IMR-90 (cell line): ENCODE data around the gene TMEM209. TPM values are rescaled to one million over a fixed set of nuclear protein-coding genes. Genes with fewer than 3 reads are reported as not detected.
A peak's percentile ranks its signal among the peaks of the same experiment; 100 is the strongest.
"Not testable (repeated sequence)": the region's sequence is repeated elsewhere in the genome, so short reads cannot be mapped to it uniquely, and the experiment has no call there.

Experiments used
- ATAC-seq: fragments of 200-7000 bp; cut with Tn5 transposase; 2 replicates; pipeline ENCODE4 v1.9.1; 2020; ENCODE audit warnings: low read depth, mild to moderate bottlenecking, moderate library complexity
- BruUV-seq: library from RNA; stranded (reverse); fragments of 400-500 nt; replicated peaks from 2 replicates; lab custom pipeline; 2021; lab: Mats Ljungman, UMichigan
- CTCF ChIA-PET: fragments of 300-600 bp; formaldehyde crosslinking; extraction: SDS; loops from one replicate; lab custom pipeline; 2021; ENCODE audit warnings: antibody characterized with exemption; lab: Yijun Ruan, JAX
- POLR2A ChIA-PET: fragments of 300-600 bp; sonication (Branson Sonifier 250); formaldehyde crosslinking; loops from one replicate; lab custom pipeline; 2022; ENCODE audit warnings: antibody characterized with exemption; ENCODE audit not compliant: unreplicated experiment; lab: Charles Lee
- DNase-seq: peaks from one replicate; pipeline ENCODE4 v3.0.0; 2013
- H2AFZ ChIP-seq: replicated peaks from 2 replicates; pipeline ENCODE3; 2013; ENCODE audit warnings: low read length, mild to moderate bottlenecking; ENCODE audit not compliant: poor library complexity
- H2AK5ac ChIP-seq: 2 replicates; pipeline ENCODE4 v1.6.1; 2013; ENCODE audit warnings: low read depth, low read length, inconsistent platforms
- H2AK9ac ChIP-seq: replicated peaks from 2 replicates; pipeline ENCODE3; 2013; ENCODE audit warnings: mild to moderate bottlenecking, low read depth, low read length, moderate library complexity; ENCODE audit not compliant: poor library complexity
- H2BK120ac ChIP-seq: 2 replicates; pipeline ENCODE4 v1.6.1; 2013; ENCODE audit warnings: low read depth, low read length, inconsistent platforms
- H2BK15ac ChIP-seq: 3 replicates; pipeline ENCODE4 v1.6.1; 2013; ENCODE audit warnings: low read depth, low read length, inconsistent platforms
- H2BK20ac ChIP-seq: 2 replicates; pipeline ENCODE4 v1.6.1; 2013; ENCODE audit warnings: low read depth, mild to moderate bottlenecking, inconsistent platforms, low read length, moderate library complexity
- H2BK5ac ChIP-seq: 2 replicates; pipeline ENCODE4 v1.6.1; 2013; ENCODE audit warnings: mild to moderate bottlenecking, low read depth, low read length, inconsistent platforms; ENCODE audit not compliant: poor library complexity, severe bottlenecking
- H3K14ac ChIP-seq: replicated peaks from 2 replicates; pipeline ENCODE4 v1.6.1; 2013; ENCODE audit warnings: low read depth, low read length, inconsistent platforms
- H3K18ac ChIP-seq: 2 replicates; pipeline ENCODE4 v1.6.1; 2013; ENCODE audit warnings: low read depth, low read length, control low read depth
- H3K23ac ChIP-seq: 2 replicates; pipeline ENCODE4 v1.6.1; 2013; ENCODE audit warnings: low read depth, low read length, inconsistent platforms
- H3K27ac ChIP-seq: 2 replicates; pipeline ENCODE4 v1.5.1; 2013; ENCODE audit warnings: mild to moderate bottlenecking, control low read depth, low read length; ENCODE audit not compliant: insufficient read depth
- H3K27me3 ChIP-seq: 2 replicates; pipeline ENCODE4 v1.6.1; 2013; ENCODE audit warnings: low read length; ENCODE audit not compliant: control insufficient read depth, insufficient read depth
- H3K36me3 ChIP-seq: 2 replicates; pipeline ENCODE4 v1.6.1; 2013; ENCODE audit warnings: low read length, mixed read lengths; ENCODE audit not compliant: control insufficient read depth, insufficient read depth
- H3K4ac ChIP-seq: 2 replicates; pipeline ENCODE4 v1.6.1; 2013; ENCODE audit warnings: low read depth, low read length, inconsistent platforms
- H3K4me1 ChIP-seq: 2 replicates; pipeline ENCODE4 v1.6.1; 2013; ENCODE audit warnings: low read length, mixed read lengths; ENCODE audit not compliant: control insufficient read depth, insufficient read depth
- H3K4me2 ChIP-seq: 2 replicates; pipeline ENCODE4 v1.6.1; 2013; ENCODE audit warnings: low read depth, mild to moderate bottlenecking, control low read depth, low read length, moderate library complexity
- H3K4me3 ChIP-seq: 2 replicates; pipeline ENCODE4 v1.5.1; 2013; ENCODE audit warnings: low read depth, mild to moderate bottlenecking, control low read depth, low read length, moderate library complexity; ENCODE audit not compliant: insufficient read depth
- H3K56ac ChIP-seq: 2 replicates; pipeline ENCODE4 v1.6.1; 2013; ENCODE audit warnings: low read length, inconsistent platforms; ENCODE audit not compliant: insufficient read depth; ENCODE audit errors: extremely low read depth
- H3K79me1 ChIP-seq, 2 experiments: 2 replicates each; pipeline ENCODE4 v1.6.1; 2013; ENCODE audit warnings: low read length in 2 of 2, inconsistent platforms in 1 of 2, low read depth in 1 of 2
- H3K9ac ChIP-seq: 2 replicates; pipeline ENCODE4 v1.6.1; 2013; ENCODE audit warnings: low read depth, low read length, control low read depth
- H3K9me1 ChIP-seq: 2 replicates; pipeline ENCODE4 v1.6.1; 2013; ENCODE audit warnings: low read length, inconsistent platforms; ENCODE audit not compliant: insufficient read depth
- H3K9me3 ChIP-seq: 2 replicates; pipeline ENCODE4 v1.6.1; 2013; ENCODE audit warnings: low read length; ENCODE audit not compliant: control insufficient read depth, insufficient read depth
- H4K20me1 ChIP-seq: 2 replicates; pipeline ENCODE4 v1.6.1; 2013; ENCODE audit warnings: low read length, inconsistent platforms; ENCODE audit not compliant: insufficient read depth
- H4K5ac ChIP-seq: 2 replicates; pipeline ENCODE4 v1.6.1; 2013; ENCODE audit warnings: mild to moderate bottlenecking, low read depth, low read length, control low read depth
- H4K8ac ChIP-seq, 2 experiments: 2 replicates each; pipeline ENCODE4 v1.6.1; 2013; ENCODE audit warnings: low read depth in 2 of 2, low read length in 2 of 2, control low read depth in 1 of 2, inconsistent platforms in 1 of 2
- H4K91ac ChIP-seq: 2 replicates; pipeline ENCODE4 v1.6.1; 2013; ENCODE audit warnings: low read depth, low read length, inconsistent platforms; ENCODE audit not compliant: insufficient read depth
- CTCF ChIP-seq: conservative IDR thresholded peaks from 2 replicates; pipeline ENCODE4 v1.5.1; 2012; ENCODE audit warnings: mild to moderate bottlenecking, low read depth, low read length, improper control_type of control experiment
- MAFK ChIP-seq: IDR thresholded peaks from 2 replicates; pipeline ENCODE4 v1.6.1; 2012; ENCODE audit warnings: low read depth, low read length, improper control_type of control experiment
- WGBS, 2 experiments: methylation state at CpG; one replicate each; pipeline versions ENCODE4 v1.1.5 to v1.1.7; 2013; ENCODE audit warnings: missing lambda C conversion rate in 2 of 2; ENCODE audit not compliant: insufficient read length in 1 of 2; ENCODE audit errors: extremely low coverage in 2 of 2; 5-methylcytosine and 5-hydroxymethylcytosine counted together
- dilution Hi-C: fragments of 300-500 bp; cut with HindIII; formaldehyde crosslinking; loops from one replicate; pipeline ENCODE4 v1.14.3; 2018; ENCODE audit warnings: low sequenced_read_pairs; ENCODE audit not compliant: unreplicated experiment
- in situ Hi-C: fragments of 300-500 bp; cut with MboI; formaldehyde crosslinking; loops from 3 replicates; pipeline ENCODE4 v1.14.3; 2019; ENCODE audit warnings: low sequenced_read_pairs, inconsistent platforms, mixed read lengths
- intact Hi-C: fragments of 100-400 bp; cut with micrococcal nuclease; formaldehyde crosslinking; loops from 2 replicates; pipeline ENCODE4 v1.10.0; 2022
- polyA plus RNA-seq, 3 experiments: library from polyadenylated mRNA; depleted of rRNA; stranded (reverse); fragments of >200 nt; gene quantifications; 2 replicates each; pipeline ENCODE4 v1.2.3, GENCODE V29; 2012; ENCODE audit warnings: low replicate concordance in 1 of 3
- total RNA-seq: library from RNA; depleted of rRNA; stranded (reverse); fragments of >200 nt; gene quantifications from 2 replicates; pipeline ENCODE4 v1.2.3, GENCODE V29; 2012

The TMEM209 gene
- total and polyA plus RNA-seq, 2 of the 4 experiments (the other 2 are of a cell fraction), result 8.0 to 11.3 TPM

GRCh38 chr7:130127404-130127803 is 77.8 kb downstream of the TMEM209 start:
- no peaks in the 10 kb centered on the region for H3K4me1 ChIP-seq
- CTCF ChIA-PET, result no interaction called here
- no peak overlapping the region for H3K4ac ChIP-seq
- no peak overlapping the region for H3K4me2 ChIP-seq
- H2BK120ac ChIP-seq, result no peak overlapping the region
- H2BK15ac ChIP-seq, result no peak overlapping the region
- BruUV-seq, result no TSS peak
- no peak overlapping the region for H3K9ac ChIP-seq
- H2BK5ac ChIP-seq, result no peak overlapping the region
- dilution Hi-C loops, result no loop called here
- H4K91ac ChIP-seq, result no peak overlapping the region
- DNase-seq (no peak), ATAC-seq (no peak)
- no peaks in the 10 kb centered on the region for H3K79me1 ChIP-seq
- H3K56ac ChIP-seq, result no peak overlapping the region
- no peak overlapping the region for H4K8ac ChIP-seq
- no peak overlapping the region for H3K23ac ChIP-seq
- no peak overlapping the region for H3K27ac ChIP-seq
- in situ Hi-C loops, result no loop called here
- no peaks in the 10 kb centered on the region for H3K27me3 ChIP-seq
- WGBS, 2 experiments, result no CpG with 5 or more reads among the region's 2 CpGs
- H2AFZ ChIP-seq, result no peak overlapping the region
- H3K36me3 ChIP-seq, result peaks cover 35% of the 10 kb centered on the region
- no peaks in the 10 kb centered on the region for H3K9me3 ChIP-seq
- no peaks in the 10 kb centered on the region; the same call in 1 of the 2 replicates for H3K9me1 ChIP-seq
- no peak overlapping the region for H4K5ac ChIP-seq
- H3K18ac ChIP-seq, result no peak overlapping the region
- POLR2A ChIA-PET, result no interaction called here
- H3K14ac ChIP-seq, result no peak overlapping the region
- H3K4me3 ChIP-seq, result no peak overlapping the region
- H2AK5ac ChIP-seq, result no peak overlapping the region
- H2AK9ac ChIP-seq, result no peak overlapping the region
- no peaks in the 10 kb centered on the region for H4K20me1 ChIP-seq
- H2BK20ac ChIP-seq, result no peak overlapping the region
- intact Hi-C loops, result no loop called here
- TF ChIP-seq MAFK (peak; percentile 76), CTCF (no peak)

- CTCF ChIA-PET, intact Hi-C loops, BruUV-seq: not testable (repeated sequence)
These were observed 78.4 kb downstream of the TMEM209 start for GRCh38 chr7:130126840-130127239.

More at GRCh38 chr7:130126840-130127239, 78.4 kb downstream of the TMEM209 start:
- H3K79me1 ChIP-seq, ATAC-seq, POLR2A ChIA-PET, H2AFZ ChIP-seq, H3K4me3 ChIP-seq, H3K27me3 ChIP-seq, H2BK120ac ChIP-seq, H3K4ac ChIP-seq, H4K91ac ChIP-seq, H2AK5ac ChIP-seq, dilution Hi-C loops, H2BK20ac ChIP-seq, H3K9ac ChIP-seq, H3K4me2 ChIP-seq, DNase-seq, H3K56ac ChIP-seq, H2AK9ac ChIP-seq, H3K27ac ChIP-seq, H4K20me1 ChIP-seq, in situ Hi-C loops, H2BK5ac ChIP-seq, H3K14ac ChIP-seq, H3K9me1 ChIP-seq, H3K4me1 ChIP-seq, H3K18ac ChIP-seq, H3K9me3 ChIP-seq, H3K23ac ChIP-seq, H4K5ac ChIP-seq, H4K8ac ChIP-seq, H2BK15ac ChIP-seq: not testable (repeated sequence)
- H3K36me3 ChIP-seq, result peaks cover 37% of the 10 kb centered on the region
- no CpG with 5 or more reads among the region's 3 CpGs for WGBS, 2 experiments
